ENCODE data around the gene MEIS1. TPM values are rescaled to one million over a fixed set of nuclear protein-coding genes. Genes with fewer than 3 reads are reported as not detected.

Gene MEIS1
- total RNA-seq, 1 experiment from 2014 or later = 4.1 TPM

GRCh38 chr2:66528974-66529724, 94.2 kb downstream of the MEIS1 start:
- TF ChIP-seq EZH2 (IDR thresholded peaks at IDR 0.05; ENCODE audit: low read length, unreplicated experiment) = no peak
- TF ChIP-seq CTCF (conservative IDR thresholded peaks at IDR 0.05; ENCODE audit: low read depth, low read length) = no peak
- no peak for TF ChIP-seq EZH2phosphoT487 (IDR thresholded peaks at IDR 0.05; ENCODE audit: borderline replicate concordance, low read length)
- ATAC-seq (no peak), DNase-seq (no peak)
- H3K4me1 ChIP-seq (ENCODE audit: insufficient read depth, low read length) = no peaks in the 10 kb centered on the region
- no peaks in the 10 kb centered on the region for H3F3A ChIP-seq (ENCODE audit: low read length, unreplicated experiment)
- no peak overlapping the region for H3K27ac ChIP-seq (ENCODE audit: low read length)
- no peak overlapping the region for H3K9ac ChIP-seq (ENCODE audit: low read length)
- H3K9me2 ChIP-seq (replicated peaks; ENCODE audit: low read length) = no peaks in the 10 kb centered on the region
- CTCF ChIA-PET = no interaction called here
- no peaks in the 10 kb centered on the region for H3K9me3 ChIP-seq (ENCODE audit: low read length)
- H2AFZ ChIP-seq (ENCODE audit: low read length) = no peak overlapping the region
- intact Hi-C loops (cut with micrococcal nuclease) = no loop called here
- H3K79me2 ChIP-seq (ENCODE audit: low read length) = no peaks in the 10 kb centered on the region
- no TSS peak for BruUV-seq (replicated peaks)
- POLR2A ChIA-PET (ENCODE audit: unreplicated experiment) = no interaction called here
- H3K27me3 ChIP-seq (ENCODE audit: low read length) = no peaks in the 10 kb centered on the region
- no peaks in the 10 kb centered on the region for H4K20me1 ChIP-seq (ENCODE audit: low read length)
- H3K4me3 ChIP-seq (ENCODE audit: low read length) = no peak overlapping the region
- H3K36me3 ChIP-seq (ENCODE audit: low read depth, low read length) = no peaks in the 10 kb centered on the region
- H3K4me2 ChIP-seq (ENCODE audit: low read length) = no peak overlapping the region

- no peaks in the 10 kb centered on the region for H3K27me3 ChIP-seq (ENCODE audit: low read length)
- intact Hi-C loops (cut with micrococcal nuclease) = no loop called here
- ChIA-PET CTCF (no interaction called here), POLR2A (ENCODE audit: unreplicated experiment) (no interaction called here)
- H2AFZ ChIP-seq (ENCODE audit: low read length) = no peak overlapping the region
- H3K9me2 ChIP-seq (replicated peaks; ENCODE audit: low read length) = no peaks in the 10 kb centered on the region
- no peak overlapping the region for H3K9ac ChIP-seq (ENCODE audit: low read length)
- H3K79me2 ChIP-seq (ENCODE audit: low read length) = no peaks in the 10 kb centered on the region
- H4K20me1 ChIP-seq (ENCODE audit: low read length) = no peaks in the 10 kb centered on the region
- BruUV-seq (replicated peaks) = no TSS peak
- H3K4me2 ChIP-seq (ENCODE audit: low read length) = no peak overlapping the region
- no peak for ATAC-seq
- no peaks in the 10 kb centered on the region for H3K36me3 ChIP-seq (ENCODE audit: low read depth, low read length)
- DNase-seq = no peak
- no peak overlapping the region for H3K27ac ChIP-seq (ENCODE audit: low read length)
- no peak overlapping the region for H3K4me3 ChIP-seq (ENCODE audit: low read length)
- no peaks in the 10 kb centered on the region for H3F3A ChIP-seq (ENCODE audit: low read length, unreplicated experiment)
- no peaks in the 10 kb centered on the region for H3K9me3 ChIP-seq (ENCODE audit: low read length)
- no peaks in the 10 kb centered on the region for H3K4me1 ChIP-seq (ENCODE audit: insufficient read depth, low read length)
- no peak for TF ChIP-seq EZH2 (IDR thresholded peaks at IDR 0.05; ENCODE audit: low read length, unreplicated experiment)
- no peak for TF ChIP-seq EZH2phosphoT487 (IDR thresholded peaks at IDR 0.05; ENCODE audit: borderline replicate concordance, low read length)
- no peak for TF ChIP-seq CTCF (conservative IDR thresholded peaks at IDR 0.05; ENCODE audit: low read depth, low read length)
Measured at GRCh38 chr2:66530651-66531050, 95.7 kb downstream of the MEIS1 start.

- H3K4me3 ChIP-seq (ENCODE audit: low read length) = no peak overlapping the region
- H3K9me3 ChIP-seq (ENCODE audit: low read length) = no peaks in the 10 kb centered on the region
- POLR2A ChIA-PET (ENCODE audit: unreplicated experiment) = no interaction called here
- no peak overlapping the region for H3K27ac ChIP-seq (ENCODE audit: low read length)
- H3K4me2 ChIP-seq (ENCODE audit: low read length) = no peak overlapping the region
- H3K9ac ChIP-seq (ENCODE audit: low read length) = no peak overlapping the region
- no peaks in the 10 kb centered on the region for H3K27me3 ChIP-seq (ENCODE audit: low read length)
- intact Hi-C loops (cut with micrococcal nuclease) = no loop called here
- no peaks in the 10 kb centered on the region for H3K36me3 ChIP-seq (ENCODE audit: low read depth, low read length)
- H4K20me1 ChIP-seq (ENCODE audit: low read length) = no peaks in the 10 kb centered on the region
- ATAC-seq (peak; percentile 38; the same call in 1 of the 2 replicates), DNase-seq (peak; percentile 17)
- BruUV-seq (replicated peaks) = no TSS peak
- no peaks in the 10 kb centered on the region for H3K9me2 ChIP-seq (replicated peaks; ENCODE audit: low read length)
- no peaks in the 10 kb centered on the region for H3F3A ChIP-seq (ENCODE audit: low read length, unreplicated experiment)
- TF ChIP-seq EZH2phosphoT487 (IDR thresholded peaks at IDR 0.05; ENCODE audit: borderline replicate concordance, low read length) = no peak
- no peak for TF ChIP-seq EZH2 (IDR thresholded peaks at IDR 0.05; ENCODE audit: low read length, unreplicated experiment)
- TF ChIP-seq CTCF (conservative IDR thresholded peaks at IDR 0.05; ENCODE audit: low read depth, low read length) = no peak
- no peaks in the 10 kb centered on the region for H3K4me1 ChIP-seq (ENCODE audit: insufficient read depth, low read length)
- no peak overlapping the region for H2AFZ ChIP-seq (ENCODE audit: low read length)
- H3K79me2 ChIP-seq (ENCODE audit: low read length) = no peaks in the 10 kb centered on the region
- CTCF ChIA-PET = no interaction called here
Measured at GRCh38 chr2:66531155-66531554, 96.2 kb downstream of the MEIS1 start.
